GM12891 (cell line): ENCODE measurements around the gene FAM193A.
"Not testable (repeated sequence)": the region's sequence is repeated elsewhere in the genome, so short reads cannot be mapped to it uniquely, and the experiment has no call there.

Experiments
- DNase-seq: peaks from one replicate; pipeline ENCODE4 v3.0.0; 2011; ENCODE audit warnings: low spot score; ENCODE audit not compliant: insufficient read length
- FAIRE-seq: peaks from 2 replicates; lab custom pipeline; 2011; peaks lifted over from hg19 to GRCh38; lab: Jason Lieb, UNC
- PAX5 ChIP-seq: IDR thresholded peaks from 2 replicates; pipeline ENCODE4 v1.6.1; 2011; ENCODE audit warnings: low read length, moderate library complexity, mild to moderate bottlenecking; ENCODE audit not compliant: insufficient read depth, severe bottlenecking
- POLR2A ChIP-seq: IDR thresholded peaks from 2 replicates; pipeline ENCODE4 v1.6.1; 2011; ENCODE audit warnings: low read depth, low read length, control low read depth
- POLR2AphosphoS5 ChIP-seq: IDR thresholded peaks from 2 replicates; pipeline ENCODE4 v1.6.1; 2011; ENCODE audit warnings: low read depth, low read length, control low read depth
- POU2F2 ChIP-seq: IDR thresholded peaks from 2 replicates; pipeline ENCODE4 v1.6.1; 2011; ENCODE audit warnings: low read depth, mild to moderate bottlenecking, control low read depth, low read length, moderate library complexity
- SPI1 ChIP-seq: IDR thresholded peaks from 2 replicates; pipeline ENCODE4 v1.6.1; 2011; ENCODE audit warnings: low read depth, low read length, control low read depth
- TAF1 ChIP-seq: IDR thresholded peaks from 2 replicates; pipeline ENCODE4 v1.6.1; 2011; ENCODE audit warnings: low read depth, low read length, control low read depth

FAM193A gene

DNA sequence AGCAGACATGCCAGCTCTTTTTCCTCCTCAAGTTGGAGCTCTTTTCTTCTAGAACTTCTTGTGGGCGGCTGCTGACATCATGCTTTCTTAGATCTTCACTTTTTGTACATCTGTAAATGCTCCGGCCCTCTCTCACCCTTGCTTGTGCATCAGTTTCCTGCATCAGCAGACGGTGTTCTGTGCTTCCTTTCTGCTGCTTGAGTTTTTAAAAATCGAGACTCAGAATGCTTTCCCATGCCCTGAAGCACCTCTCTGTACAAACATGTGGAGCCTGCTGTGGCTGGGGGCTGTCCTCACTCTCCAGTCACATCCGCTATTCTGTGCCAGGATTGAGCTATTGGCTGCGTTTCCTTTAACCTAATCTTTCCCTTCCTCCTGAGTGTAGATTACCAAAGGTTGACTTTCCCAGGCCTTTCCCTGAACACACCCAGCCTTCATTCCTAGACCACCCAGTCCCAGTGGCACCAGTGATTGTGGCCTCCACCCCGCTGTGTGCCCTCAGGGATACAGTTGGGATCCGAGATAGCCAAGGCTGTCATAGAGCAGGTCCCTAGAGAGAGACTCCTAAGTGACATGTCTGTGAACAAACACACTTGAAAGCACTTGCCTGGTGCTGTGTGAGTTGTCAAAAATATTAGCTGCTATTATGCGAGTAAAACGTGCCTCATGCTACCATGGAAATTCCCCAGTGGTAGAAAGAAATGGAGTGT lies 177.8 kb downstream of the FAM193A start:
- TF ChIP-seq PAX5 (no peak), POU2F2 (no peak), SPI1 (no peak), TAF1 (no peak), POLR2AphosphoS5 (no peak), POLR2A (no peak)
- FAIRE-seq: peak; percentile 50
- DNase-seq: no peak

DNA sequence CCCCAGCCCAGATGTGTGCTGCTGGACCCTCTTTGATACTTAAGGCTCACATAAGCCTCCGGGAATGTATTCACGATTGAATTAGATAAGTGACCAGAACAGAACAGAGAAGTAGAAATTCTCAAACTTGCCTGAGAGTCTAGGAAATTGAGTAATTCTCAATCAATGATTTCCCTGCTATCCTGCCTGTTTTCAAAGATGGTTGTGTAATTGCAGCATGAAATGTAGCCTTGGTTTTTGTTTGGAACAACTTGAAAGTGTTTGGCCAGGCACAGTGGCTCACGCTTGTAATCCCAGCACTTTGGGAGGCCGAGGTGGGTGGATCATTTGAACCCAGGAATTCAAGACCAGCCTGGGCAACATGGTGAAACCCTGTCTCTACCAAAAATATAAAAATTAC lies 178.5 kb downstream of the FAM193A start:
- TF ChIP-seq TAF1: no peak
- no peak for TF ChIP-seq POLR2A
- no peak for TF ChIP-seq POLR2AphosphoS5
- no peak for TF ChIP-seq POU2F2
- no peak for TF ChIP-seq PAX5
- TF ChIP-seq SPI1: no peak
- DNase-seq (no peak), FAIRE-seq (no peak)

DNA sequence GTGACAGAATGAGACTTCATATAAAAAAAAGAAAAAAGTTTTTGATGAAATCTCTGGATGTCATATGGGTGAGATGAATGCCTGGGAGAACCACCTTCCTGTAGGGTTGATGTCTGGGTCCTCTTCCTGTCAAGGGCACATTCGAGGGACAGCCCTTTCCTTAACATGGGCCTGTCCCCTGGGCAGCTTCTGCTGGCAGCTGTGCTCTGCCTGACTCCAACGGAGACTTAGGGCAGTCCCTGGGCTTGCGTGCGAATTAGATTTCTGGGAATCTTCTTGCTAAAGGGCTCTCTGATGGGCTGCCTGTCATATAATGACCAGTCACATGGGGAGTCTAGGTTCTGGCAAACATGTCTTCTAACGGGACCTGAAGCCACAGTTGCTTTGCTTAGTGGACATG lies 179.0 kb downstream of the FAM193A start:
- FAIRE-seq (peak; percentile 45), DNase-seq (no peak)
- TF ChIP-seq POLR2AphosphoS5: no peak
- no peak for TF ChIP-seq PAX5
- TF ChIP-seq SPI1: no peak
- TF ChIP-seq POLR2A: no peak
- no peak for TF ChIP-seq TAF1
- no peak for TF ChIP-seq POU2F2

DNA sequence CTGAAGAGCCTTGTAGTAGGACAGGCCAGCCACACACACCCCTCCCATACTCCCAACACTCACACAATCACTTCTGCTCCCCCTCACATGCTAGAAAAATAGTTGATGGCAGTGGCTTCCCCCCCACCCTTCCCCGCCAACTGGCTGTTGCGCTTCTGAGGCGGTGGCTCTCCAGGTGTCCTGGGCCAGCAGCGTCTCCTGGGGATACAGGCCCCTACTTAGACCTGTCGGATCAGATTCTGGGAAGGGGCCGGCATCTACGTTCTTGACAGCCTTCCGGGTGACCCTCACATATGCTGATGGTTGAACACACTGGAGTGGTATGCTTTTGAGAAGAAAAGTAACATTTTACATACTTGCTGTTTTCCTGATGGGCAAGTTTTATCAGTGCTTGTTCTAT lies 179.8 kb downstream of the FAM193A start:
- no peak for DNase-seq
- no peak for TF ChIP-seq PAX5
- TF ChIP-seq TAF1: no peak
- no peak for FAIRE-seq

DNA sequence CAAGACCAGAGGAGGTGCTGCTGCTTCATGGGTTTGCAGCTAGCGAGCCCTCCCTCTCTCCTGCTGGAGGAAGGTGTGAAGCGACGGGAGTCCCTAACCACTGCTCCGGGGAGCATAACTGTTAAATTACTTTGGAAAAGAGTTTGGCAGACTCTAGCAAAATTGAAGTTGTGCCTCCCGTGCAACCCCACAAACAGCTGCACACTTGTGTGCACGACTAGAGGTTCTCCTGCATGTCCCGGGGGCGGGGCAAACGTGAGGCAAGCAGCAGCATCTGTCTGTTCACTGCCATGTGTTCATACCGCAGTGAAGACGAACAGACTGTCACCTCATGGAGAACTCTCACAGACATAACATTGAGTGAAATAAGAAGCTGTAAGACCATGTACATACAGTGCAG lies 185.1 kb downstream of the FAM193A start:
- FAIRE-seq (no peak), DNase-seq (no peak)
- TF ChIP-seq POLR2A: no peak
- TF ChIP-seq PAX5: no peak

DNA sequence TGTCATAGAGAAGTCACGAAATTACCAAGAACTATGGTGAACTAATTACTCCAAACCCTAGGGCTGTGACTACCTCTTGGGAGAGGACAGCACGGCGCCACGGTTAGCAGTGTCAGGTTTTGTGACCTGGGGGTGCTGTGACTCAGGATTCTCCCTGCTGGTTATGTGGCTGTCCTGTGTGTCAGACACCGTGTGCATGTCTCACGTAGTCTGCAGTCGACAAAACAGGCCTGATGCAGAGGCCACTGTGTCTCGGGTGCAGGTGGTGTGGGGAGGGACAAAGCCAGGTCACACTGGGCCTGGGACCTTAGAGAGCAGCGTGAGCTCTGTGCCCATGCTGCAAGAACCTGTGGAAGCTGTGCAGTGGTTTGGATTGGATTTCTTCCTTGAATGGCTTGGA lies 185.6 kb downstream of the FAM193A start:
- FAIRE-seq (peak; percentile 33), DNase-seq (no peak)
- TF ChIP-seq PAX5: no peak
- no peak for TF ChIP-seq POU2F2
- no peak for TF ChIP-seq POLR2AphosphoS5
- TF ChIP-seq SPI1: no peak
- TF ChIP-seq TAF1: no peak
- TF ChIP-seq POLR2A: no peak

DNA sequence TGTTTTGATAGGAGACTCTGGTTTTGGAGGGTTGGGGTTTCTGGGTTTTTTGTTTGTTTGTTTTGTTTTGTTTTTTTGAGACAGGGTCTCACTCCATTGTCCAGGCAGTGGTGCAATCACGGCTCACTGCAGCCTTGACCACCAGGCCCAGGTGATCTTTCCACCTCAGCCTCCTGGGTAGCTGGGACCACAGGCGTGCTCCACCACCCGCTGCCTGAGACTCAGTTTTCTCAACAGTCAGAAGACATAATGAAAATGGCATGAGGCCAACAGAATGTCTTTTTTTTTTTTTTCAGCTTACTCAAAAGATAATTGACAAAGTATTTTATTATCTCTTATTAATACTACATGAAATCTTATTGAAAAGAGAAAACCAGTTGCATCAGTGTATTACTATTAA lies 187.3 kb downstream of the FAM193A start:
- no peak for DNase-seq
- TF ChIP-seq POLR2AphosphoS5 (no peak), POU2F2 (no peak), PAX5 (no peak), POLR2A (no peak), TAF1 (no peak), SPI1 (no peak)
- no peak for FAIRE-seq

DNA sequence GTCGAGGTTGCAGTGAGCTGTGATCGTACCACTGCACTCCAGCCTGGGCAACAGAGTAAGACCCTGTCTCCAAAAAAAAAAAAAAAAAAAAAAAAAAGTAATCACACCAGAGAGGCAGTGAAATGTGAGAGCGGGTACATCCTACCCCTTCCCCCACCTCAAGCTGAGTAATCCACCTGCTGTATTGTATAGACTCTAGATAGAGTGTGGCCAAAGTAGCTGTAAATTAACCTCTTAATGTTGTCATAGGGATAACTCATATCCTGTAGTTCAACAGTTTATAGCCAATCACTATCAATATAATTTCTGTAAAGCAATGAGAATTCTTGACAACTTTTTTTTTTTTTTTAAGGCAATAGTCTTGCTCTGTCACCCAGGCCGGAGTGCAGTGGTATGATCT lies 188.9 kb downstream of the FAM193A start:
- no peak for DNase-seq
- TF ChIP-seq POLR2AphosphoS5 (no peak), TAF1 (no peak), POLR2A (no peak), PAX5 (no peak), POU2F2 (no peak), SPI1 (no peak)
- FAIRE-seq: no peak

DNA sequence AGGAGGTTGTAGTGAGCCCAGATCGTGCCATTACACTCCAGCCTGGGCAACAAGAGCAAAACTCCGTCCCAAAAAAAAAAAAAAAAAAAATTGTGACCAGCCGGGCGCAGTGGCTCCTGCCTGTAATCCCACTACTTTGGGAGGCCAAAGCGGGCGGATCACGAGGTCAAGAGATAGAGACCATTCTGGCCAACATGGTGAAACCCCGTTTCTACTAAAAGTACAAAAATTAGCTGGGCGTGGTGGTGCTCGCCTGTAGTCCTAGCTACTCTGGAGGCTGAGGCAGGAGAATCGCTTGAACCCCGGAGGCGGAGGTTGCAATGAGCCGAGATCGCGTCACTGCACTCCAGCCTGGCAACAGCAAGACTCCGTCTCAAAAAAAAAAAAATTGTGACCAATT lies 190.4 kb downstream of the FAM193A start:
- DNase-seq, FAIRE-seq: not testable (repeated sequence)

DNA sequence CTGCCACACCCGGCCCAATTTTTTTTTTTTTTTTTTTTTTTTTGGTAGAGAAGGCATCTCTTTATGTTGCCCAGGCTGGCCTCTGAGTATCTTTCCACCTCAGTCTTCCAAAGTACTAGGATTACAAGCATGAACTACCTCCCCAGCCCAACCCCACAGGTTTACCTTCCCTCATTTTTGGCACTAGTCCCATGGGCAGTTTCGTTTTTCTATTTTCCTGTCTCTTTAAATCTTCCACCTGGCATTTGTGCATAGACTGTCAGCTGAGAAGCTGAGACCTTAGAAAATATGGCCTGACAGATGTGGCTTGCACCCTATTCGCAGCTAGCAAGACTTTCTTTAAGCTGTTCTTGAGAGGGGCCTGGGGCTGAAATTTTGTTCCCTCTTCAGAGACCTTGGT lies 191.8 kb downstream of the FAM193A start:
- no peak for DNase-seq
- no peak for FAIRE-seq
- TF ChIP-seq POLR2AphosphoS5 (no peak), POLR2A (no peak), POU2F2 (no peak), SPI1 (no peak), PAX5 (no peak), TAF1 (no peak)

DNA sequence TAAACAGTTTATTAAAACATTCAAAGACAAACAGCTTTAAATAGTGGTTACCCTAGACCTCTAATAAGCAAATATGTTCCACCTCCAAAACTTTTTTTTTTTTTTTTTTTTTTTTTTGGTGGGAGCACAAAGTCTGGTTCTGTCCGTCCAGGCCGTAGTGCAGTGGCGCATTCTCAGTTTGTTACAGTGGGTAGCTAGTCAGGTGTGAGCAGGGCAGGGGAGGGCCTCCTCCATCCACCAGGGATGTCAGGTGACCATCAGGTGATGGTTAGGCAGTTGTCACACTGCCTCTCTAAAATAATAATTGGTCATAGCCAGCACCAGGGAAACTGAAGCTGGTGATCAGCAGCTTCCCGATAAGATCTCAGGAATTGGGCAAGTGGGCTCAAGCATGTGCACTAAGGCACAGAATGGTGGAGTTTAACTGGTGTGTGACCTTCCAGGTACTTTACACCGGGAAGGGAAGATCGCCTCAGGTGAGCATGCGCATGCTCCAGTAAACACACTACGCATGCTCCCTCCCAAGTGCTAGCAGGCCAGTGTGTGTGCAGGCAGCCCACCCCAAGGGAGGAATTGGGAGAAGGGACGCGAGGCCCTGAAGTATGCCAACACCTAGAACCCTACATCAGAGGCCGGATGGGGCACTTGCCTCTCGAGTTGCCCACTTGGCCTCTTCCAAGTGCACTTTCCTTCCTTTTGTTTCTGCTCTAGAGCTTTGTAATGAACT lies 192.5 kb downstream of the FAM193A start:
- no peak for DNase-seq
- FAIRE-seq: no peak
- TF ChIP-seq POU2F2: no peak
- TF ChIP-seq POLR2A: no peak
- TF ChIP-seq TAF1: no peak
- no peak for TF ChIP-seq SPI1
- no peak for TF ChIP-seq POLR2AphosphoS5
- TF ChIP-seq PAX5: no peak
